ENCODE data around the gene DUS2. TPM values are rescaled to one million over a fixed set of nuclear protein-coding genes. Genes with fewer than 3 reads are reported as not detected.

DUS2 gene
- total and polyA plus RNA-seq, 2 of the 8 experiments (the other 6 are each of a cell fraction or from before 2014, with no cell fraction given): 17.2 to 27.0 TPM

DNA sequence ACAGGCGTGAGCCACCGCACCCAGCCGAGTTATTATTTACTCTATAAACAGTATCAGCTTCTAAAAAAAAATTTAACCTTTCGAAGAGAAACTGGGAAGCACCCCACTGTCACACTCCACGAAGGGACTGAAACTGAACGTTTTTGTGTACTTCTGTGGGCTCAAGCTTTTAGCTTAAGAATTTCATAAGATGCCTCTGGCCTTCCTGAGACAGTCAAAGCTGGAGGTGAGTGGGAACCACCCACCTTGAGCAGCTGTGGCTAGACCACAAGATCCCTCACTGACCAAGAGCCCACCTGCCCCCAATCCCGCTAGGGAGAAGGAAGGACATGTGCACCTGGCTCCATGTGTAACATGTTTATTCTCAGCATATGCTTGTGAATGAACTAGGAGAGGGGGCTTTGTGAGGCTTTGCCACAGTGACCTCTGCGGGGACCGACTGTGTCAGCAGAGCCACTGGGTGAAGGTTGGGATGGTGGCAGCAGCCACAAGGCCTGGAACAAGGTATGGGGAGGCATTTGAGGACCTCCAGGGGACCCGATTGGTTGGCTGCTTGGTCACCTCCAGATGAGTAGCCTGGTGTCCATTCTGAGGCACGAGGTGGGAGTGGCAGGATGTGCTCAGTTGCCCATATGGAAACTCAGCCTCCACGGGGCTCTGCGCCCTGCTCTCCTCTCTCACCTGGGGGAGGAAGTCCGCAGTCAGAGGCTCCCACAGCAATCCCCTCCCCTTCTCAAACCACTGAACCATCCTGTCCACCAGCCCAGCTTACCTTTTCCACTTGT, 47.6 kb upstream of the DUS2 start:
- CTCF ChIA-PET (ENCODE audit: partially characterized antibody): interaction anchor here (0.9 to 2.7 kb wide), 4 partner anchors 8 to 305 kb away, joined by 3 to 10 read pairs (median 3); no protein-coding TSS in a partner anchor
- 88% methylated on average over 14 of the region's 14 CpGs; no CpG with 5 or more reads in 1 of the 2 experiments for WGBS, 2 experiments (ENCODE audit: extremely low coverage in 1 of 2, insufficient coverage in 1 of 2, insufficient read length in 1 of 2, insufficient replicate concordance in 2 of 2, low coverage in 1 of 2, low lambda C conversion rate in 2 of 2, missing lambda C conversion rate in 1 of 2)
- FAIRE-seq: no peak

More for the DNA sequence above, 47.6 kb upstream of the DUS2 start:
- H3K56ac ChIP-seq (replicated peaks; ENCODE audit: insufficient read length, low read depth, low read length): no peak overlapping the region
- no peaks in the 10 kb centered on the region; a peak in 1 of 7 replicates for H3K27me3 ChIP-seq (replicated peaks in 1 of 4; ENCODE audit: control insufficient read depth in 3 of 4, extremely low read depth in 1 of 4, insufficient read depth in 3 of 4, low read length in 3 of 4)
- no peaks in the 10 kb centered on the region for H3K23me2 ChIP-seq (ENCODE audit: low read depth, low read length)
- peaks cover 0 to 4% (median 0%) of the 10 kb centered on the region in 4 experiments; a peak in 3 of 7 replicates for H3K4me1 ChIP-seq (replicated peaks in 1 of 4; ENCODE audit: control insufficient read depth in 3 of 4, insufficient read depth in 4 of 4, low read length in 3 of 4)
- no peak overlapping the region for H4K5ac ChIP-seq (ENCODE audit: insufficient read length, low read depth, low read length)
- H2BK15ac ChIP-seq (ENCODE audit: low read length): no peak overlapping the region
- no peak overlapping the region for H3K4ac ChIP-seq (replicated peaks; ENCODE audit: insufficient read length, low read depth, low read length)
- H3K27ac ChIP-seq (ENCODE audit: low read depth, low read length): no peak overlapping the region
- no peak for DNase-seq (ENCODE audit: low read depth in 1 of 2, low spot score in 2 of 2)
- no peaks in the 10 kb centered on the region; a peak in 1 of 8 replicates for H3K36me3 ChIP-seq (ENCODE audit: control insufficient read depth in 2 of 4, insufficient read depth in 4 of 4, low read length in 3 of 4)
- H3K79me2 ChIP-seq (ENCODE audit: control insufficient read depth in 1 of 2, insufficient read depth in 2 of 2, low read length in 2 of 2): no peaks in the 10 kb centered on the region
- no peak overlapping the region for H2BK120ac ChIP-seq (replicated peaks; ENCODE audit: low read depth, low read length)
- H3K14ac ChIP-seq (ENCODE audit: insufficient read length): no peak overlapping the region
- H2AK5ac ChIP-seq (ENCODE audit: low read depth, low read length): no peak overlapping the region
- H2BK20ac ChIP-seq (ENCODE audit: low read length): no peak overlapping the region
- no peak overlapping the region for H2BK12ac ChIP-seq (ENCODE audit: low read depth, low read length)
- H3K9ac ChIP-seq (replicated peaks in 1 of 4; ENCODE audit: extremely low read depth in 1 of 4, low read depth in 3 of 4, low read length in 3 of 4): no peak overlapping the region
- POLR2A ChIA-PET (ENCODE audit: partially characterized antibody): interaction anchor here (0.8 to 1.4 kb wide), 2 partner anchors 30 to 109 kb away, joined by 3 to 5 read pairs; partner anchors contain the start of gene NFATC3
- H3K4me2 ChIP-seq (ENCODE audit: insufficient read depth in 1 of 2, low read depth in 2 of 2, low read length in 2 of 2): no peak overlapping the region
- H4K91ac ChIP-seq (replicated peaks; ENCODE audit: insufficient read length, low read length): no peak overlapping the region
- no peak overlapping the region for H2BK5ac ChIP-seq (ENCODE audit: low read depth, low read length)
- no peak overlapping the region for H4K8ac ChIP-seq (ENCODE audit: extremely low read depth, insufficient read depth, low read length)
- no peaks in the 10 kb centered on the region for H3K9me3 ChIP-seq (ENCODE audit: insufficient read depth in 2 of 2, low read depth in 1 of 2, low read length in 1 of 2)
- H3K23ac ChIP-seq (ENCODE audit: insufficient read length): no peak overlapping the region
- no peak overlapping the region for H3K4me3 ChIP-seq (ENCODE audit: extremely low read depth in 1 of 4, insufficient read depth in 2 of 4, low read depth in 3 of 4, low read length in 4 of 4)
- H3K79me1 ChIP-seq (ENCODE audit: low read depth, low read length): no peaks in the 10 kb centered on the region
- H4K20me1 ChIP-seq (replicated peaks in 1 of 2; ENCODE audit: control insufficient read depth in 1 of 2, insufficient read depth in 2 of 2, low read length in 2 of 2): no peaks in the 10 kb centered on the region
- no peak overlapping the region for H2AFZ ChIP-seq (ENCODE audit: low read length)
- no peak overlapping the region for H3K18ac ChIP-seq (ENCODE audit: extremely low read depth, low read length)
- TF ChIP-seq NRF1 (IDR thresholded peaks at IDR 0.05; ENCODE audit: low read depth, low read length) (no peak), CHD1 (IDR thresholded peaks at IDR 0.05; ENCODE audit: low read depth, low read length) (no peak), ASH2L (IDR thresholded peaks at IDR 0.05; ENCODE audit: low read length) (no peak), TCF12 (IDR thresholded peaks at IDR 0.05; ENCODE audit: low read depth, low read length) (no peak), RNF2 (IDR thresholded peaks at IDR 0.05; ENCODE audit: borderline replicate concordance, low read depth, low read length, missing control alignments, poor library complexity, severe bottlenecking) (no peak), CREB1 (IDR thresholded peaks at IDR 0.05) (no peak), EZH2 (IDR thresholded peaks at IDR 0.05; ENCODE audit: low read depth, low read length, severe bottlenecking) (no peak)
- TF ChIP-seq, protein P1, sequence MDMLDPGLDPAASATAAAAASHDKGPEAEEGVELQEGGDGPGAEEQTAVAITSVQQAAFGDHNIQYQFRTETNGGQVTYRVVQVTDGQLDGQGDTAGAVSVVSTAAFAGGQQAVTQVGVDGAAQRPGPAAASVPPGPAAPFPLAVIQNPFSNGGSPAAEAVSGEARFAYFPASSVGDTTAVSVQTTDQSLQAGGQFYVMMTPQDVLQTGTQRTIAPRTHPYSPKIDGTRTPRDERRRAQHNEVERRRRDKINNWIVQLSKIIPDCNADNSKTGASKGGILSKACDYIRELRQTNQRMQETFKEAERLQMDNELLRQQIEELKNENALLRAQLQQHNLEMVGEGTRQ (IDR thresholded peaks at IDR 0.05; ENCODE audit: low read length): no peak

All from H1 (cell line).